Testis (tissue), 3 donors: ENCODE data around the gene G2E3. TPM values are rescaled to one million over a fixed set of nuclear protein-coding genes. Genes with fewer than 3 reads are reported as not detected.

Experiments used
- DNase-seq: peaks from one replicate; pipeline ENCODE4 v3.0.0-alpha.2; 2019
- H3K27ac ChIP-seq, 2 donors: fragments of 200-600 bp; sonication (generic); one replicate each; pipeline ENCODE4 v1.5.1; 2019
- H3K27me3 ChIP-seq: fragments of 200-600 bp; sonication (generic); one replicate; pipeline ENCODE4 v1.5.1; 2019
- H3K36me3 ChIP-seq: fragments of 200-600 bp; sonication (generic); one replicate; pipeline ENCODE4 v1.5.1; 2017; ENCODE audit warnings: low read depth; ENCODE audit errors: missing control alignments
- H3K4me1 ChIP-seq: fragments of 200-600 bp; sonication (generic); one replicate; pipeline ENCODE4 v1.5.1; 2019
- H3K4me3 ChIP-seq, 2 donors: fragments of 200-600 bp; sonication (generic); one replicate each; pipeline ENCODE4 v1.5.1; 2017 to 2019
- H3K9me3 ChIP-seq: fragments of 200-600 bp; sonication (generic); one replicate; pipeline ENCODE4 v1.5.1; 2017
- CTCF ChIP-seq, 3 experiments: fragments of 450-650 bp in 2 of 3; fragments of 200-600 bp in 1 of 3; sonication (generic) in 1 of 3; IDR thresholded peaks; one replicate each; pipeline ENCODE4 v1.5.1; 2016 to 2019; ENCODE audit warnings: antibody characterized with exemption in 3 of 3, mild to moderate bottlenecking in 2 of 3, moderate library complexity in 1 of 3
- POLR2A ChIP-seq: fragments of 450-650 bp; IDR thresholded peaks from one replicate; pipeline ENCODE4 v1.6.1; 2017; ENCODE audit warnings: antibody characterized with exemption, mild to moderate bottlenecking, moderate library complexity
- WGBS, 2 donors: methylation state at CpG; one replicate each; pipeline ENCODE4 v1.1.5; 2018; 5-methylcytosine and 5-hydroxymethylcytosine counted together
- intact Hi-C: fragments of 100-400 bp; cut with DNase I; formaldehyde crosslinking; loops from one replicate; pipeline ENCODE4 v1.15.1; 2023; ENCODE audit warnings: low total_unique reads
- polyA plus RNA-seq: library from polyadenylated mRNA; stranded (reverse); fragments of 350-450 nt; fragmentation: Illumina TruSeq; extraction: RNeasy Lipid Tissue Mini Kit (QIAGEN cat#74804); gene quantifications from one replicate; pipeline ENCODE4 v1.2.3, GENCODE V29; 2014; ENCODE audit warnings: low read depth, low replicate concordance; ENCODE audit not compliant: insufficient read depth
- total RNA-seq, 2 donors: library from RNA; depleted of rRNA; stranded (reverse); fragments of >200 nt; gene quantifications; one replicate each; pipeline ENCODE4 v1.2.3, GENCODE V29; 2016

The G2E3 gene
- total and polyA plus RNA-seq, 3 donors from 2014 or later: 29.5 to 53.2 (median 42.7) TPM

GRCh38 chr14:30645600-30645999 lies 86.6 kb downstream of the G2E3 start:
- no peak for TF ChIP-seq CTCF (IDR thresholded peaks at IDR 0.05)
- TF ChIP-seq POLR2A: no peak
- no peaks in the 10 kb centered on the region for H3K36me3 ChIP-seq
- H3K4me1 ChIP-seq: no peaks in the 10 kb centered on the region
- H3K27ac ChIP-seq: no peak overlapping the region
- intact Hi-C loops: no loop called here
- 94 to 100% methylated on average over 2 of the region's 2 CpGs for WGBS, 2 donors
- no peak for DNase-seq
- no peaks in the 10 kb centered on the region for H3K27me3 ChIP-seq
- H3K4me3 ChIP-seq: no peak overlapping the region
- H3K9me3 ChIP-seq: no peaks in the 10 kb centered on the region

GRCh38 chr14:30648471-30648870 lies 89.5 kb downstream of the G2E3 start:
- WGBS, 2 donors: 86 to 89% methylated on average over 2 of the region's 2 CpGs

GRCh38 chr14:30651937-30652336 lies 93.0 kb downstream of the G2E3 start:
- Histone ChIP-seq H3K4me3 (no peak overlapping the region), H3K36me3 (no peaks in the 10 kb centered on the region), H3K4me1 (no peaks in the 10 kb centered on the region), H3K9me3 (no peaks in the 10 kb centered on the region), H3K27me3 (no peaks in the 10 kb centered on the region), H3K27ac (no peak overlapping the region)
- no peak for TF ChIP-seq POLR2A
- TF ChIP-seq CTCF (IDR thresholded peaks at IDR 0.05): no peak
- 88 to 96% methylated on average over 6 of the region's 6 CpGs for WGBS, 2 donors
- intact Hi-C loops: no loop called here
- no peak for DNase-seq

More at GRCh38 chr14:30648471-30648870, 89.5 kb downstream of the G2E3 start:
- no peak for DNase-seq
- H3K4me1 ChIP-seq: no peaks in the 10 kb centered on the region
- intact Hi-C loops: no loop called here
- H3K36me3 ChIP-seq: no peaks in the 10 kb centered on the region
- no peaks in the 10 kb centered on the region for H3K9me3 ChIP-seq
- H3K4me3 ChIP-seq: no peak overlapping the region
- no peak overlapping the region for H3K27ac ChIP-seq
- no peak for TF ChIP-seq POLR2A
- TF ChIP-seq CTCF (IDR thresholded peaks at IDR 0.05): no peak
- no peaks in the 10 kb centered on the region for H3K27me3 ChIP-seq

- intact Hi-C loops: no loop called here
These were observed 96.2 kb downstream of the G2E3 start for GRCh38 chr14:30655124-30655523.

More at GRCh38 chr14:30655124-30655523, 96.2 kb downstream of the G2E3 start:
- Histone ChIP-seq H3K9me3 (no peaks in the 10 kb centered on the region), H3K4me1 (no peaks in the 10 kb centered on the region), H3K27ac (no peak overlapping the region), H3K4me3 (no peak overlapping the region), H3K36me3 (no peaks in the 10 kb centered on the region), H3K27me3 (no peaks in the 10 kb centered on the region)
- DNase-seq: no peak
- TF ChIP-seq POLR2A (no peak), CTCF (IDR thresholded peaks at IDR 0.05) (no peak)
